Activated naive CD8-positive, alpha-beta T cell (primary cell): ENCODE data around the gene DLG2.

Experiments used
- H3K27ac Mint-ChIP-seq: one replicate; pipeline ENCODE4 v1.8.0; 2021; ENCODE audit warnings: mixed read lengths
- H3K27me3 Mint-ChIP-seq: one replicate; pipeline ENCODE4 v1.8.0; 2021; ENCODE audit warnings: mixed read lengths
- H3K36me3 Mint-ChIP-seq: one replicate; pipeline ENCODE4 v1.8.0; 2021; ENCODE audit warnings: mixed read lengths
- H3K4me1 Mint-ChIP-seq: one replicate; pipeline ENCODE4 v1.8.0; 2021; ENCODE audit warnings: low read depth, mixed read lengths
- H3K4me3 Mint-ChIP-seq: one replicate; pipeline ENCODE4 v1.8.0; 2021; ENCODE audit warnings: mild to moderate bottlenecking, mixed read lengths
- H3K9me3 Mint-ChIP-seq: one replicate; pipeline ENCODE4 v1.8.0; 2021; ENCODE audit warnings: low read depth, mixed read lengths

The DLG2 gene

DNA sequence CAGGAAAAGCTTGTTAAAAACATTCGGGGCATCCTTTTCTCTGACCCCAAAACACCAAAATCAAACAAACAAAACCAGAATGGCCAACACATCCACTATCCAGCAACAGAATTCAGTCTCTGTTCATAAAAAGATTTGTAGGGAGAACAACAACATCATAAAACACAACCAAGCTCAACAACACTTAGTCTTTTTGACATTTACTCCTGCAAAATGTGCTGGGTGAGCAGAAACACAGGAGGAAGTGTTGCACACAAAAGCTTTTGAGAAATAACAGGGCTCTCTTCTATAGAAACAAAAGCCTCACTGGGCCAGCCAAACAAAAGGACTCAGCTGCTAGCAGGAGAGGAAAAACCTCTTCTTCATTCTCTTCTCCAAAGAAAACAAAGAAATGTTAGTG lies 1604.9 kb downstream of the DLG2 start:
- Mint-ChIP-seq H3K36me3 (no peaks in the 10 kb centered on the region), H3K4me1 (no peaks in the 10 kb centered on the region), H3K27me3 (no peaks in the 10 kb centered on the region), H3K27ac (no peak overlapping the region), H3K9me3 (peaks cover 10% of the 10 kb centered on the region), H3K4me3 (no peak overlapping the region)

GRCh38 chr11:84021291-84021690 lies 1605.9 kb downstream of the DLG2 start:
- H3K4me1 Mint-ChIP-seq = no peaks in the 10 kb centered on the region
- no peaks in the 10 kb centered on the region for H3K36me3 Mint-ChIP-seq
- no peaks in the 10 kb centered on the region for H3K27me3 Mint-ChIP-seq
- H3K27ac Mint-ChIP-seq = no peak overlapping the region
- H3K9me3 Mint-ChIP-seq = peaks cover 10% of the 10 kb centered on the region
- H3K4me3 Mint-ChIP-seq = no peak overlapping the region

- no peaks in the 10 kb centered on the region for H3K27me3 Mint-ChIP-seq
- H3K4me1 Mint-ChIP-seq = no peaks in the 10 kb centered on the region
- peaks cover 8% of the 10 kb centered on the region for H3K9me3 Mint-ChIP-seq
- no peaks in the 10 kb centered on the region for H3K36me3 Mint-ChIP-seq
- no peak overlapping the region for H3K27ac Mint-ChIP-seq
- H3K4me3 Mint-ChIP-seq = no peak overlapping the region
Measured at GRCh38 chr11:84019571-84020194, 1607.5 kb downstream of the DLG2 start.

- Mint-ChIP-seq H3K27me3 (no peaks in the 10 kb centered on the region), H3K36me3 (no peaks in the 10 kb centered on the region), H3K4me1 (no peaks in the 10 kb centered on the region), H3K27ac (no peak overlapping the region), H3K4me3 (no peak overlapping the region), H3K9me3 (peaks cover 10% of the 10 kb centered on the region)
Measured at GRCh38 chr11:84014539-84014938, 1612.6 kb downstream of the DLG2 start.

GRCh38 chr11:84012171-84012826 lies 1614.8 kb downstream of the DLG2 start:
- Mint-ChIP-seq H3K27me3 (no peaks in the 10 kb centered on the region), H3K4me1 (no peaks in the 10 kb centered on the region), H3K36me3 (no peaks in the 10 kb centered on the region), H3K4me3 (no peak overlapping the region), H3K27ac (no peak overlapping the region), H3K9me3 (peaks cover 14% of the 10 kb centered on the region)

DNA sequence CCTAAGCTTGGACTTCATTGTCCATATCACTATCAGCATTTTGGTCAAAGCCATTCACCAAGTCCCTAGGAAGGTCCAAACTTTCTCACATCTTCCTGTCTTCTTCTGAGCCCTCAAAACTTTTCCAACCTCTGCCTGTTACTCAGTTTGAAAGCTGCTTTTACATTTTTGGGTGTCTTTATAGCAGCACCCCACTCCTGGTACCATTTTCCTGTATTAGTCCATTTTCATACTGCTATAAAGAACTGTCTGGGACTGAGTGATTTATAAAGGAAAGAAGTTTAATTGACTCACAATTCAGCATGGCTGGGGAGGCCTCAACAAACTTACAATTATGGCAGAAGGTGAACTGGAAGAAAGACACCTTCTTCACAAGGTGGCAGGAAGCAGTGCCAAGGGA lies 1624.0 kb downstream of the DLG2 start:
- Mint-ChIP-seq H3K36me3 (no peaks in the 10 kb centered on the region), H3K9me3 (peaks cover 46% of the 10 kb centered on the region), H3K4me1 (no peaks in the 10 kb centered on the region), H3K27me3 (no peaks in the 10 kb centered on the region), H3K27ac (no peak overlapping the region), H3K4me3 (no peak overlapping the region)

DNA sequence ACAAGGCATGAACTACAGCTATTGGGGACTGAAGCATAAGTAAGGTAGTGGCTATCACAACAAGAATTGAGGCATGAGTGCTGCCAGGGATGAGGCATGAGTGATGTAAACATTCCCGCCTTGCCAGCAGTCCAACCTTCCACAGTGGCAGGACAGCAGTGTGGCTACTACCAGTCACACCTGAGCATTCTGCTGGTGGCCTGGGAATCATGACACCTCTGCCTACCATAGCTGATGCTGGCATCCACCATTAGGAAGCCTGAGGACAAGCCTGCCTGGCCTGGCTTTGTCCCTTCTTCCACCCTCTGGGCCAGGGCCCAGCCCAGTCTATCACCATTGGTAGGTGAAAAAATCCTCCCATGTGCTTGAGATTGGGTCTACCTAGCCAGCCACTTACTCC lies 1628.2 kb downstream of the DLG2 start:
- peaks cover 40% of the 10 kb centered on the region for H3K9me3 Mint-ChIP-seq

GRCh38 chr11:83990160-83990733 lies 1636.9 kb downstream of the DLG2 start:
- Mint-ChIP-seq H3K27ac (no peak overlapping the region), H3K9me3 (peaks cover 12% of the 10 kb centered on the region), H3K4me3 (no peak overlapping the region)

More for the DNA sequence above, 1628.2 kb downstream of the DLG2 start:
- no peaks in the 10 kb centered on the region for H3K27me3 Mint-ChIP-seq
- H3K27ac Mint-ChIP-seq = no peak overlapping the region
- H3K4me1 Mint-ChIP-seq = no peaks in the 10 kb centered on the region
- H3K36me3 Mint-ChIP-seq = no peaks in the 10 kb centered on the region
- H3K4me3 Mint-ChIP-seq = no peak overlapping the region

DNA sequence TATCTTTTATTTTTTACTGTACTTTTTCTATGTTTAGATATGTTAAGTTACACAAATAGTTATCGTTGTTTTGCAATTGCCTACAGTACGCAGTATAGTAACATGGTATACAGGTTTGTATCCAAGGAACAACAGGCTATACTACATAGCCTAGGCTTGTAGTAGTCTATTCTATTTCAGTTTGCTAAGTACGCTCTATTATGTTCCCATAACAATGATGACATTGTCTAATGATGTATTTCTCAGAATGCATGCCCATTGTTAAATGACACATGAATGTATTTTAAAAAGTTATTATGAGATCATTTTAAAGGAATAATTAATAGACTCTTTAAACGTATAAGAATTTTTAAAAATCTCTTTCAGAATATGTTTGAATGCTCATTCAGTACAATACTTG lies 1644.3 kb downstream of the DLG2 start:
- H3K4me1 Mint-ChIP-seq = no peaks in the 10 kb centered on the region
- no peaks in the 10 kb centered on the region for H3K27me3 Mint-ChIP-seq
- no peak overlapping the region for H3K4me3 Mint-ChIP-seq
- no peaks in the 10 kb centered on the region for H3K36me3 Mint-ChIP-seq
- no peak overlapping the region for H3K27ac Mint-ChIP-seq
- peaks cover 1% of the 10 kb centered on the region for H3K9me3 Mint-ChIP-seq

More at GRCh38 chr11:83990160-83990733, 1636.9 kb downstream of the DLG2 start:
- Mint-ChIP-seq H3K36me3 (no peaks in the 10 kb centered on the region), H3K27me3 (no peaks in the 10 kb centered on the region), H3K4me1 (no peaks in the 10 kb centered on the region)

- H3K27me3 Mint-ChIP-seq = no peaks in the 10 kb centered on the region
- no peak overlapping the region for H3K4me3 Mint-ChIP-seq
- no peak overlapping the region for H3K27ac Mint-ChIP-seq
- H3K36me3 Mint-ChIP-seq = no peaks in the 10 kb centered on the region
- H3K9me3 Mint-ChIP-seq = peaks cover 10% of the 10 kb centered on the region
- no peaks in the 10 kb centered on the region for H3K4me1 Mint-ChIP-seq
Measured at GRCh38 chr11:83979593-83979992, 1647.6 kb downstream of the DLG2 start.

DNA sequence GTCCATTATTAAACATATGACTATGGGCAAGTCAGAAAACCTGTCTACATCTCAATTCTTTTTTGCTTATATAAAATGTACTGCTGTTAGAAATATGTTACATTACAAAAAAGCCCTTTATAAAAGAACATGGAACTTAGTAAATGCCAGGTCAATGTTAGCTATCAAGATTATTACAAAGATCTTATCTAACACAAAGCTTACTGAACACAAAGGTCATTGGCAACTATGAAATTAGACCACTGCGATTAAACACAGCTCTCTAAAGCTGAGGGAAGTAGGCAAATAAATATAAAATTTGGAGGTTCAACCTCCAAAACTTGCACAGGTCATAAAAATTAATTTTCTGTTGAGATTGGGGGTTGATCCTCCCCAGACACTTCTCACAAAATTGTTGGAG lies 1648.2 kb downstream of the DLG2 start:
- Mint-ChIP-seq H3K9me3 (peaks cover 10% of the 10 kb centered on the region), H3K4me1 (no peaks in the 10 kb centered on the region)

DNA sequence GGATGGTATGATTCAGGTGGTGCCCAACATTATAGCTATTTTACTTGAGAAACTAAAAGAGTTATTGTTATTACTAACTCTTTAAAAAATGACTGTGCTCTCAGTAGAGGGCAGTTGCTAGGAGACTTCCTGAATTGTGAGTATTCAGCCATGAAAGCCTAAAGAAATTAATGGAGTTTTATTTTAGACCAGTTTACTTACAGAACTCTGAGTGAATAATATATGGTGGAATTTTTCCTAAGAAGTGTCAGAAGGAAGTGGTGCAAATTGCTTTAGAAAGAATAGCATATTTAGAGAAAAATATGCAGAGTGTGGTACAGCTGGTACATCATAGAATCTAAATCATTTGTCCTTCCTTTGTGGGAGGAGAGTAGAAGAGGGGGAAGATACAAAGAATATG lies 1651.1 kb downstream of the DLG2 start:
- no peaks in the 10 kb centered on the region for H3K4me1 Mint-ChIP-seq

More for the DNA sequence above, 1648.2 kb downstream of the DLG2 start:
- Mint-ChIP-seq H3K27me3 (no peaks in the 10 kb centered on the region), H3K36me3 (no peaks in the 10 kb centered on the region), H3K4me3 (no peak overlapping the region), H3K27ac (no peak overlapping the region)

GRCh38 chr11:83972536-83972935 lies 1654.6 kb downstream of the DLG2 start:
- Mint-ChIP-seq H3K27ac (no peak overlapping the region), H3K36me3 (no peaks in the 10 kb centered on the region), H3K27me3 (peaks cover 1% of the 10 kb centered on the region), H3K9me3 (peaks cover 6% of the 10 kb centered on the region), H3K4me1 (no peaks in the 10 kb centered on the region), H3K4me3 (no peak overlapping the region)

More for the DNA sequence above, 1651.1 kb downstream of the DLG2 start:
- Mint-ChIP-seq H3K9me3 (peaks cover 10% of the 10 kb centered on the region), H3K27me3 (no peaks in the 10 kb centered on the region), H3K36me3 (no peaks in the 10 kb centered on the region), H3K4me3 (no peak overlapping the region), H3K27ac (no peak overlapping the region)

GRCh38 chr11:83971063-83971462 lies 1656.1 kb downstream of the DLG2 start:
- H3K36me3 Mint-ChIP-seq = no peaks in the 10 kb centered on the region
- H3K27ac Mint-ChIP-seq = no peak overlapping the region
- H3K27me3 Mint-ChIP-seq = peaks cover 1% of the 10 kb centered on the region
- H3K4me1 Mint-ChIP-seq = no peaks in the 10 kb centered on the region
- H3K4me3 Mint-ChIP-seq = no peak overlapping the region
- peaks cover 5% of the 10 kb centered on the region for H3K9me3 Mint-ChIP-seq

DNA sequence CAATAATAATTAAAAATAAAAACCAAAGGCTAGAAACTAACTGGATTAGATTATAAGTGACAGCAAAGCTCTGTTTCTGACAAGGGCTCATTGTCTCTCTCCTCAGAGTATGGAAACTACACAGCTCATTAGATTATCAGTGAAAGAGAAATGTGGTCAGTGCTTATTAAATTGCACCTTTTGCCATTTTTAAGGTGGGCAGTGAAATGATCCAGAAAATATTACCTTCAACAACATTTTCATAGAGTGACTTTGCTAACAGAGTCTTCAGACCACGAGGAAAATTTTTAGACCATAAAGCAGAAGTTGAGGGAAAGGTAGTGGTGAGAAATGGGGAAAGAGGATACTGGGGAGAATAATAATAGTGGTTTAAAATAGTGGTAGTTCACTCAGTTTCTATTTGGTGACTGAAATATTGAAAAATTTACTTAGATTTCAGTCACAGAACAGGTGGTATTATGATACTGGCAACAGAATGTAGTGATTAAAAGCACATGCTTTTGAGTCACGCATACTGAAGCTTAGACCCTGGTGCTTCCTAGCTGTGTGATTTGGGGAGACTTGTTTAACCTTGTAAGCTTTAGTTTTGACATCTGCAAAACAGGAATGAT lies 1657.0 kb downstream of the DLG2 start:
- Mint-ChIP-seq H3K4me1 (no peaks in the 10 kb centered on the region), H3K36me3 (no peaks in the 10 kb centered on the region), H3K9me3 (peaks cover 5% of the 10 kb centered on the region), H3K27ac (no peak overlapping the region), H3K4me3 (no peak overlapping the region), H3K27me3 (peaks cover 1% of the 10 kb centered on the region)
